HepG2 (cell line): ENCODE data around the gene COPS6. TPM values are rescaled to one million over a fixed set of nuclear protein-coding genes. Genes with fewer than 3 reads are reported as not detected.
A peak's percentile ranks its signal among the peaks of the same experiment; 100 is the strongest.

Experiments
- CBFB ChIP-seq: sonication (generic); formaldehyde crosslinking; IDR thresholded peaks from 2 replicates; pipeline ENCODE4 v1.4.0; 2020; ENCODE audit warnings: missing genetic modification reagents
- DR1 ChIP-seq: sonication (generic); formaldehyde crosslinking; IDR thresholded peaks from 2 replicates; pipeline ENCODE4 v1.8.0; 2021; ENCODE audit warnings: mild to moderate bottlenecking, missing genetic modification reagents, inconsistent platforms
- HMGA1 ChIP-seq: sonication (generic); formaldehyde crosslinking; conservative IDR thresholded peaks from 2 replicates; pipeline ENCODE4 v1.4.0; 2020; ENCODE audit warnings: missing genetic modification reagents
- HOXA7 ChIP-seq: sonication (generic); formaldehyde crosslinking; IDR thresholded peaks from 2 replicates; pipeline ENCODE4 v1.8.1; 2022; ENCODE audit warnings: mild to moderate bottlenecking, missing genetic modification reagents, moderate library complexity
- MBD4 ChIP-seq: IDR thresholded peaks from 2 replicates; pipeline ENCODE4 v1.6.1; 2012; ENCODE audit warnings: low read length, inconsistent platforms, borderline replicate concordance
- MXI1 ChIP-seq: IDR thresholded peaks from 3 replicates; pipeline ENCODE4 v1.6.1; 2012; ENCODE audit warnings: low read depth, low read length, inconsistent platforms, borderline replicate concordance
- NFE2 ChIP-seq: sonication (generic); formaldehyde crosslinking; IDR thresholded peaks from 2 replicates; pipeline ENCODE4 v1.4.0; 2020; ENCODE audit warnings: missing genetic modification reagents
- ONECUT2 ChIP-seq: sonication (generic); formaldehyde crosslinking; IDR thresholded peaks from 2 replicates; pipeline ENCODE4 v1.4.0; 2020; ENCODE audit warnings: missing genetic modification reagents
- RBM22 ChIP-seq: fragments of 200-400 bp; formaldehyde crosslinking; optimal IDR thresholded peaks from 2 replicates; pipeline ENCODE3; 2017; ENCODE audit warnings: mild to moderate bottlenecking, low read length, moderate library complexity
- RXRA ChIP-seq: sonication (generic); formaldehyde crosslinking; IDR thresholded peaks from 2 replicates; pipeline ENCODE4 v1.5.1; 2020; ENCODE audit warnings: missing genetic modification reagents
- SRF ChIP-seq: IDR thresholded peaks from 2 replicates; pipeline ENCODE4 v1.6.1; 2011; ENCODE audit warnings: mild to moderate bottlenecking, low read depth, low read length, moderate library complexity
- ZNF3 ChIP-seq: IDR thresholded peaks from 2 replicates; pipeline ENCODE4 v1.7.0; 2017; ENCODE audit warnings: inconsistent platforms
- ZNF350 ChIP-seq: sonication (generic); formaldehyde crosslinking; IDR thresholded peaks from 2 replicates; pipeline ENCODE4 v1.4.0; 2020; ENCODE audit warnings: mild to moderate bottlenecking, low read depth, missing genetic modification reagents, borderline replicate concordance
- ZNF431 ChIP-seq: sonication (generic); formaldehyde crosslinking; IDR thresholded peaks from 2 replicates; pipeline ENCODE4 v1.9.0; 2022; ENCODE audit warnings: missing genetic modification reagents, low read depth, mild to moderate bottlenecking, borderline replicate concordance
- ZNF7 ChIP-seq: IDR thresholded peaks from 2 replicates; pipeline ENCODE4 v1.6.1; 2016; ENCODE audit warnings: missing biosample characterization, missing genetic modification reagents
- ZNF772 ChIP-seq: sonication (generic); formaldehyde crosslinking; IDR thresholded peaks from 2 replicates; pipeline ENCODE4 v1.5.0; 2020; ENCODE audit warnings: mild to moderate bottlenecking, missing genetic modification reagents
- polyA plus RNA-seq, 8 experiments: library from polyadenylated mRNA; depleted of rRNA in 3 of 8; stranded (reverse) in 7 of 8; unstranded in 1 of 8; fragments of >200 nt; fragmentation: Illumina TruSeq in 4 of 8; extraction: Trizol in 4 of 8; gene quantifications; 2 replicates each; pipeline versions ENCODE4 v1.2.1 to v1.2.3, GENCODE V29; 2011 to 2016; ENCODE audit warnings: low read depth in 4 of 8, missing spikeins in 1 of 8, mixed read lengths in 1 of 8; ENCODE audit not compliant: insufficient read depth in 1 of 8
- total RNA-seq, 5 experiments: library from RNA; depleted of rRNA; stranded (reverse); fragments of >200 nt; fragmentation: Illumina TruSeq; extraction: Trizol; gene quantifications; 2 replicates each; pipeline ENCODE4 v1.2.3, GENCODE V29; 2016; ENCODE audit warnings: low read depth in 1 of 5
- TF ChIP-seq, protein P1 (sequence below): sonication (generic); formaldehyde crosslinking; IDR thresholded peaks from 2 replicates; pipeline ENCODE4 v1.4.0; 2020; ENCODE audit warnings: missing genetic modification reagents
- TF ChIP-seq, protein P2 (sequence below): sonication (generic); formaldehyde crosslinking; IDR thresholded peaks from 2 replicates; pipeline ENCODE4 v1.4.0; 2020; ENCODE audit warnings: missing genetic modification reagents, borderline replicate concordance
- TF ChIP-seq, protein P3 (sequence below): sonication (generic); formaldehyde crosslinking; IDR thresholded peaks from 2 replicates; pipeline ENCODE4 v1.5.0; 2020; ENCODE audit warnings: mild to moderate bottlenecking, missing genetic modification reagents, moderate library complexity
- TF ChIP-seq, protein P4 (sequence below): IDR thresholded peaks from 2 replicates; pipeline ENCODE4 v1.6.1; 2016; ENCODE audit warnings: missing compliant biosample characterization, missing genetic modification reagents, borderline replicate concordance
- TF ChIP-seq, protein P5 (sequence below): sonication (generic); formaldehyde crosslinking; IDR thresholded peaks from 2 replicates; pipeline ENCODE4 v1.8.0; 2022; ENCODE audit warnings: missing genetic modification reagents, mild to moderate bottlenecking, borderline replicate concordance

The COPS6 gene
- total and polyA plus RNA-seq, 2 of the 13 experiments (the other 11 are each of a cell fraction or from before 2014, with no cell fraction given) = 33.4 to 117 TPM

DNA sequence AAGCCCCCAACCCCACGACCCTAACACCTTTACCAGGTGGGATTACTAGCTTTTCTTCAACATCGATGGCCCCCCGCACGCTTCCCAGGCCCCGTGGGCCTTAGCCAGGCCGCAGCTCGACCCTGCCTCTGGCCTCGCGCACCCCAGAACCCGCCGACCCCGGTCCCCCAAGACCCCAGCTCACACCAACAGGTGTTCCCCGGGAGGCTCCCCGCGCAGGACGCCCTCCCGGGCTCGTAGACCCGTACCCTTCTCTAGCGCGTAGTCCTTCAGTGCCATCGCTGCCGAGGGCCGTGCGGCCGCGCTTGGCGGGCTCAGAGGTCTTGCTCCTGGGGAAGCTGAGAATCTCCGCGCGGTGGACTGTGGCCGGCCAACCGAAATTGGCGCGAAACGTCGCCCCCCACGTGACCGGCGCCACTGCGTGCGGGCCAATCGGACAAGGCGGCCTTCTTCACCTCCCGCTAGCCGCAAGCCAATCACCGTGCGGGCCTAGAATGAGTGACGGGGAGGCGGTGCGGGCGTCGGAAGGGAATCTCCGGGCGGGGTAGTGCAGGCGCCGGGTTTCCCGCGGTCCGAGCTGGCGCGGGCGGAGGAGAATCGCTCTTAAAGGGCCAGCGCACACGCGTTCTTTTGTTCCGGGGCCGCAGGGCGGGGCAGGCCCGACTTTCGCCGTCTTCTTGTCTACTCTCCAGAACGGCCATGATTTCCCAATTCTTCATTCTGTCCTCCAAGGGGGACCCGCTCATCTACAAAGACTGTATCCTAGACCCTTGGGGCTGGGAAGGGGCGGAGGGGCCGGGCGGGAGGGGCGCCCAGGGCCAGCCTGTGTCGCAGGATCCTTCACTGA, 12.5 kb downstream of the COPS6 start, which contains the start of the genes AP4M1 and MCM7 (continued):
- TF ChIP-seq, protein P1, sequence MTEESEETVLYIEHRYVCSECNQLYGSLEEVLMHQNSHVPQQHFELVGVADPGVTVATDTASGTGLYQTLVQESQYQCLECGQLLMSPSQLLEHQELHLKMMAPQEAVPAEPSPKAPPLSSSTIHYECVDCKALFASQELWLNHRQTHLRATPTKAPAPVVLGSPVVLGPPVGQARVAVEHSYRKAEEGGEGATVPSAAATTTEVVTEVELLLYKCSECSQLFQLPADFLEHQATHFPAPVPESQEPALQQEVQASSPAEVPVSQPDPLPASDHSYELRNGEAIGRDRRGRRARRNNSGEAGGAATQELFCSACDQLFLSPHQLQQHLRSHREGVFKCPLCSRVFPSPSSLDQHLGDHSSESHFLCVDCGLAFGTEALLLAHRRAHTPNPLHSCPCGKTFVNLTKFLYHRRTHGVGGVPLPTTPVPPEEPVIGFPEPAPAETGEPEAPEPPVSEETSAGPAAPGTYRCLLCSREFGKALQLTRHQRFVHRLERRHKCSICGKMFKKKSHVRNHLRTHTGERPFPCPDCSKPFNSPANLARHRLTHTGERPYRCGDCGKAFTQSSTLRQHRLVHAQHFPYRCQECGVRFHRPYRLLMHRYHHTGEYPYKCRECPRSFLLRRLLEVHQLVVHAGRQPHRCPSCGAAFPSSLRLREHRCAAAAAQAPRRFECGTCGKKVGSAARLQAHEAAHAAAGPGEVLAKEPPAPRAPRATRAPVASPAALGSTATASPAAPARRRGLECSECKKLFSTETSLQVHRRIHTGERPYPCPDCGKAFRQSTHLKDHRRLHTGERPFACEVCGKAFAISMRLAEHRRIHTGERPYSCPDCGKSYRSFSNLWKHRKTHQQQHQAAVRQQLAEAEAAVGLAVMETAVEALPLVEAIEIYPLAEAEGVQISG (CRISPR knock-in tag) = no peak; the same call in none of the 2 replicates
- TF ChIP-seq, protein P2, sequence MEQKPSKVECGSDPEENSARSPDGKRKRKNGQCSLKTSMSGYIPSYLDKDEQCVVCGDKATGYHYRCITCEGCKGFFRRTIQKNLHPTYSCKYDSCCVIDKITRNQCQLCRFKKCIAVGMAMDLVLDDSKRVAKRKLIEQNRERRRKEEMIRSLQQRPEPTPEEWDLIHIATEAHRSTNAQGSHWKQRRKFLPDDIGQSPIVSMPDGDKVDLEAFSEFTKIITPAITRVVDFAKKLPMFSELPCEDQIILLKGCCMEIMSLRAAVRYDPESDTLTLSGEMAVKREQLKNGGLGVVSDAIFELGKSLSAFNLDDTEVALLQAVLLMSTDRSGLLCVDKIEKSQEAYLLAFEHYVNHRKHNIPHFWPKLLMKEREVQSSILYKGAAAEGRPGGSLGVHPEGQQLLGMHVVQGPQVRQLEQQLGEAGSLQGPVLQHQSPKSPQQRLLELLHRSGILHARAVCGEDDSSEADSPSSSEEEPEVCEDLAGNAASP (CRISPR knock-in tag) = no peak
- no peak for TF ChIP-seq RBM22
- TF ChIP-seq, protein P3, sequence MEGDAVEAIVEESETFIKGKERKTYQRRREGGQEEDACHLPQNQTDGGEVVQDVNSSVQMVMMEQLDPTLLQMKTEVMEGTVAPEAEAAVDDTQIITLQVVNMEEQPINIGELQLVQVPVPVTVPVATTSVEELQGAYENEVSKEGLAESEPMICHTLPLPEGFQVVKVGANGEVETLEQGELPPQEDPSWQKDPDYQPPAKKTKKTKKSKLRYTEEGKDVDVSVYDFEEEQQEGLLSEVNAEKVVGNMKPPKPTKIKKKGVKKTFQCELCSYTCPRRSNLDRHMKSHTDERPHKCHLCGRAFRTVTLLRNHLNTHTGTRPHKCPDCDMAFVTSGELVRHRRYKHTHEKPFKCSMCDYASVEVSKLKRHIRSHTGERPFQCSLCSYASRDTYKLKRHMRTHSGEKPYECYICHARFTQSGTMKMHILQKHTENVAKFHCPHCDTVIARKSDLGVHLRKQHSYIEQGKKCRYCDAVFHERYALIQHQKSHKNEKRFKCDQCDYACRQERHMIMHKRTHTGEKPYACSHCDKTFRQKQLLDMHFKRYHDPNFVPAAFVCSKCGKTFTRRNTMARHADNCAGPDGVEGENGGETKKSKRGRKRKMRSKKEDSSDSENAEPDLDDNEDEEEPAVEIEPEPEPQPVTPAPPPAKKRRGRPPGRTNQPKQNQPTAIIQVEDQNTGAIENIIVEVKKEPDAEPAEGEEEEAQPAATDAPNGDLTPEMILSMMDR (CRISPR knock-in tag) = no peak
- TF ChIP-seq MBD4 = no peak
- TF ChIP-seq, protein P4, sequence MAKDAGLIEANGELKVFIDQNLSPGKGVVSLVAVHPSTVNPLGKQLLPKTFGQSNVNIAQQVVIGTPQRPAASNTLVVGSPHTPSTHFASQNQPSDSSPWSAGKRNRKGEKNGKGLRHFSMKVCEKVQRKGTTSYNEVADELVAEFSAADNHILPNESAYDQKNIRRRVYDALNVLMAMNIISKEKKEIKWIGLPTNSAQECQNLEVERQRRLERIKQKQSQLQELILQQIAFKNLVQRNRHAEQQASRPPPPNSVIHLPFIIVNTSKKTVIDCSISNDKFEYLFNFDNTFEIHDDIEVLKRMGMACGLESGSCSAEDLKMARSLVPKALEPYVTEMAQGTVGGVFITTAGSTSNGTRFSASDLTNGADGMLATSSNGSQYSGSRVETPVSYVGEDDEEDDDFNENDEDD (CRISPR knock-in tag) = peak; percentile 98
- no peak for TF ChIP-seq HMGA1
- TF ChIP-seq ZNF3 (CRISPR knock-in tag) = no peak
- TF ChIP-seq SRF = no peak
- TF ChIP-seq ZNF772 (CRISPR knock-in tag) = no peak
- no peak; the same call in 1 of the 2 replicates for TF ChIP-seq ZNF350 (CRISPR knock-in tag)
- TF ChIP-seq ZNF7 (CRISPR knock-in tag) = no peak
- no peak; the same call in 1 of the 2 replicates for TF ChIP-seq ZNF431 (CRISPR knock-in tag)
- TF ChIP-seq RXRA (CRISPR knock-in tag) = peak; percentile 30
- TF ChIP-seq HOXA7 (CRISPR knock-in tag) = no peak
- TF ChIP-seq NFE2 (CRISPR knock-in tag) = no peak
- peak; percentile 22 for TF ChIP-seq CBFB (CRISPR knock-in tag)
- peak; percentile 66; the same call in 1 of the 3 replicates for TF ChIP-seq MXI1
- no peak for TF ChIP-seq ONECUT2 (CRISPR knock-in tag)
- TF ChIP-seq, protein P5, sequence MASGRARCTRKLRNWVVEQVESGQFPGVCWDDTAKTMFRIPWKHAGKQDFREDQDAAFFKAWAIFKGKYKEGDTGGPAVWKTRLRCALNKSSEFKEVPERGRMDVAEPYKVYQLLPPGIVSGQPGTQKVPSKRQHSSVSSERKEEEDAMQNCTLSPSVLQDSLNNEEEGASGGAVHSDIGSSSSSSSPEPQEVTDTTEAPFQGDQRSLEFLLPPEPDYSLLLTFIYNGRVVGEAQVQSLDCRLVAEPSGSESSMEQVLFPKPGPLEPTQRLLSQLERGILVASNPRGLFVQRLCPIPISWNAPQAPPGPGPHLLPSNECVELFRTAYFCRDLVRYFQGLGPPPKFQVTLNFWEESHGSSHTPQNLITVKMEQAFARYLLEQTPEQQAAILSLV = no peak
- TF ChIP-seq DR1 = peak; percentile 73
